ENCODE data around the gene TOP3A.

TOP3A gene

GRCh38 chr17:18361837-18362697 is 47.3 kb upstream of the TOP3A start:
- peaks cover 11 to 18% of the 10 kb centered on the region in 2 experiments for H3K4me1 ChIP-seq (ENCODE audit: control insufficient read depth in 1 of 2, insufficient read depth in 1 of 2, low read depth in 1 of 2, low read length in 1 of 2)
- no peaks in the 10 kb centered on the region for H3K27me3 ChIP-seq
- no peaks in the 10 kb centered on the region for H3K9me3 ChIP-seq
- no peaks in the 10 kb centered on the region for H3K36me3 ChIP-seq
- TF ChIP-seq CTCF (IDR thresholded peaks at IDR 0.05): no peak
- peak overlapping the region in 1 of 2 experiments; percentile 80 for H3K4me3 ChIP-seq (ENCODE audit: low read depth in 1 of 2, low read length in 1 of 2)
- H3K27ac ChIP-seq: no peak overlapping the region

GRCh38 chr17:18360518-18360917 is 45.7 kb upstream of the TOP3A start:
- H3K9me3 ChIP-seq: no peaks in the 10 kb centered on the region
- H3K27me3 ChIP-seq: no peaks in the 10 kb centered on the region
- H3K36me3 ChIP-seq: no peaks in the 10 kb centered on the region
- no peak for TF ChIP-seq CTCF (IDR thresholded peaks at IDR 0.05)
- peaks cover 20 to 26% of the 10 kb centered on the region in 2 experiments for H3K4me1 ChIP-seq (ENCODE audit: control insufficient read depth in 1 of 2, insufficient read depth in 1 of 2, low read depth in 1 of 2, low read length in 1 of 2)
- no peak overlapping the region for H3K4me3 ChIP-seq (ENCODE audit: low read depth in 1 of 2, low read length in 1 of 2)
- no peak overlapping the region for H3K27ac ChIP-seq

GRCh38 chr17:18356624-18357023 is 41.8 kb upstream of the TOP3A start:
- Histone ChIP-seq H3K4me3 (ENCODE audit: low read depth in 1 of 2, low read length in 1 of 2) (no peak overlapping the region), H3K36me3 (peaks cover 15% of the 10 kb centered on the region)
- no peak for TF ChIP-seq CTCF (IDR thresholded peaks at IDR 0.05)

GRCh38 chr17:18353541-18353940 is 38.7 kb upstream of the TOP3A start:
- H3K4me3 ChIP-seq (ENCODE audit: low read depth in 1 of 2, low read length in 1 of 2): no peak overlapping the region
- peaks cover 8 to 10% of the 10 kb centered on the region in 2 experiments for H3K4me1 ChIP-seq (ENCODE audit: control insufficient read depth in 1 of 2, insufficient read depth in 1 of 2, low read depth in 1 of 2, low read length in 1 of 2)
- no peaks in the 10 kb centered on the region for H3K27me3 ChIP-seq
- no peaks in the 10 kb centered on the region for H3K9me3 ChIP-seq
- no peak overlapping the region for H3K27ac ChIP-seq
- no peak for TF ChIP-seq CTCF (IDR thresholded peaks at IDR 0.05)
- H3K36me3 ChIP-seq: peaks cover 20% of the 10 kb centered on the region

More at GRCh38 chr17:18356624-18357023, 41.8 kb upstream of the TOP3A start:
- Histone ChIP-seq H3K27ac (peak overlapping the region; percentile 81), H3K4me1 (ENCODE audit: control insufficient read depth in 1 of 2, insufficient read depth in 1 of 2, low read depth in 1 of 2, low read length in 1 of 2) (peaks cover 8 to 10% of the 10 kb centered on the region in 2 experiments), H3K27me3 (no peaks in the 10 kb centered on the region), H3K9me3 (no peaks in the 10 kb centered on the region)

GRCh38 chr17:18344021-18344420 is 29.2 kb upstream of the TOP3A start:
- Histone ChIP-seq H3K4me1 (ENCODE audit: control insufficient read depth in 1 of 2, insufficient read depth in 1 of 2, low read depth in 1 of 2, low read length in 1 of 2) (no peaks in the 10 kb centered on the region), H3K9me3 (no peaks in the 10 kb centered on the region), H3K4me3 (ENCODE audit: low read depth in 1 of 2, low read length in 1 of 2) (no peak overlapping the region), H3K27me3 (no peaks in the 10 kb centered on the region), H3K36me3 (peaks cover 31% of the 10 kb centered on the region), H3K27ac (no peak overlapping the region)
- no peak for TF ChIP-seq CTCF (IDR thresholded peaks at IDR 0.05)
